IMR-90 (cell line): ENCODE data around the gene PUDP. TPM values are rescaled to one million over a fixed set of nuclear protein-coding genes. Genes with fewer than 3 reads are reported as not detected.

ENCODE experiments used
- ATAC-seq: fragments of 200-7000 bp; cut with Tn5 transposase; 2 replicates; pipeline ENCODE4 v1.9.1; 2020; ENCODE audit warnings: low read depth, mild to moderate bottlenecking, moderate library complexity
- BruUV-seq: library from RNA; stranded (reverse); fragments of 400-500 nt; replicated peaks from 2 replicates; lab custom pipeline; 2021; lab: Mats Ljungman, UMichigan
- CTCF ChIA-PET: fragments of 300-600 bp; formaldehyde crosslinking; extraction: SDS; loops from one replicate; lab custom pipeline; 2021; ENCODE audit warnings: antibody characterized with exemption; lab: Yijun Ruan, JAX
- POLR2A ChIA-PET: fragments of 300-600 bp; sonication (Branson Sonifier 250); formaldehyde crosslinking; loops from one replicate; lab custom pipeline; 2022; ENCODE audit warnings: antibody characterized with exemption; ENCODE audit not compliant: unreplicated experiment; lab: Charles Lee
- DNase-seq: peaks from one replicate; pipeline ENCODE4 v3.0.0; 2013
- H2AFZ ChIP-seq: replicated peaks from 2 replicates; pipeline ENCODE3; 2013; ENCODE audit warnings: low read length, mild to moderate bottlenecking; ENCODE audit not compliant: poor library complexity
- H2AK5ac ChIP-seq: 2 replicates; pipeline ENCODE4 v1.6.1; 2013; ENCODE audit warnings: low read depth, low read length, inconsistent platforms
- H2AK9ac ChIP-seq: replicated peaks from 2 replicates; pipeline ENCODE3; 2013; ENCODE audit warnings: mild to moderate bottlenecking, low read depth, low read length, moderate library complexity; ENCODE audit not compliant: poor library complexity
- H2BK120ac ChIP-seq: 2 replicates; pipeline ENCODE4 v1.6.1; 2013; ENCODE audit warnings: low read depth, low read length, inconsistent platforms
- H2BK15ac ChIP-seq: 3 replicates; pipeline ENCODE4 v1.6.1; 2013; ENCODE audit warnings: low read depth, low read length, inconsistent platforms
- H2BK20ac ChIP-seq: 2 replicates; pipeline ENCODE4 v1.6.1; 2013; ENCODE audit warnings: low read depth, mild to moderate bottlenecking, inconsistent platforms, low read length, moderate library complexity
- H2BK5ac ChIP-seq: 2 replicates; pipeline ENCODE4 v1.6.1; 2013; ENCODE audit warnings: mild to moderate bottlenecking, low read depth, low read length, inconsistent platforms; ENCODE audit not compliant: poor library complexity, severe bottlenecking
- H3K14ac ChIP-seq: replicated peaks from 2 replicates; pipeline ENCODE4 v1.6.1; 2013; ENCODE audit warnings: low read depth, low read length, inconsistent platforms
- H3K18ac ChIP-seq: 2 replicates; pipeline ENCODE4 v1.6.1; 2013; ENCODE audit warnings: low read depth, low read length, control low read depth
- H3K23ac ChIP-seq: 2 replicates; pipeline ENCODE4 v1.6.1; 2013; ENCODE audit warnings: low read depth, low read length, inconsistent platforms
- H3K27ac ChIP-seq: 2 replicates; pipeline ENCODE4 v1.5.1; 2013; ENCODE audit warnings: mild to moderate bottlenecking, control low read depth, low read length; ENCODE audit not compliant: insufficient read depth
- H3K27me3 ChIP-seq: 2 replicates; pipeline ENCODE4 v1.6.1; 2013; ENCODE audit warnings: low read length; ENCODE audit not compliant: control insufficient read depth, insufficient read depth
- H3K36me3 ChIP-seq: 2 replicates; pipeline ENCODE4 v1.6.1; 2013; ENCODE audit warnings: low read length, mixed read lengths; ENCODE audit not compliant: control insufficient read depth, insufficient read depth
- H3K4ac ChIP-seq: 2 replicates; pipeline ENCODE4 v1.6.1; 2013; ENCODE audit warnings: low read depth, low read length, inconsistent platforms
- H3K4me1 ChIP-seq: 2 replicates; pipeline ENCODE4 v1.6.1; 2013; ENCODE audit warnings: low read length, mixed read lengths; ENCODE audit not compliant: control insufficient read depth, insufficient read depth
- H3K4me2 ChIP-seq: 2 replicates; pipeline ENCODE4 v1.6.1; 2013; ENCODE audit warnings: low read depth, mild to moderate bottlenecking, control low read depth, low read length, moderate library complexity
- H3K4me3 ChIP-seq: 2 replicates; pipeline ENCODE4 v1.5.1; 2013; ENCODE audit warnings: low read depth, mild to moderate bottlenecking, control low read depth, low read length, moderate library complexity; ENCODE audit not compliant: insufficient read depth
- H3K56ac ChIP-seq: 2 replicates; pipeline ENCODE4 v1.6.1; 2013; ENCODE audit warnings: low read length, inconsistent platforms; ENCODE audit not compliant: insufficient read depth; ENCODE audit errors: extremely low read depth
- H3K79me1 ChIP-seq, 2 experiments: 2 replicates each; pipeline ENCODE4 v1.6.1; 2013; ENCODE audit warnings: low read length in 2 of 2, inconsistent platforms in 1 of 2, low read depth in 1 of 2
- H3K9ac ChIP-seq: 2 replicates; pipeline ENCODE4 v1.6.1; 2013; ENCODE audit warnings: low read depth, low read length, control low read depth
- H3K9me1 ChIP-seq: 2 replicates; pipeline ENCODE4 v1.6.1; 2013; ENCODE audit warnings: low read length, inconsistent platforms; ENCODE audit not compliant: insufficient read depth
- H3K9me3 ChIP-seq: 2 replicates; pipeline ENCODE4 v1.6.1; 2013; ENCODE audit warnings: low read length; ENCODE audit not compliant: control insufficient read depth, insufficient read depth
- H4K20me1 ChIP-seq: 2 replicates; pipeline ENCODE4 v1.6.1; 2013; ENCODE audit warnings: low read length, inconsistent platforms; ENCODE audit not compliant: insufficient read depth
- H4K5ac ChIP-seq: 2 replicates; pipeline ENCODE4 v1.6.1; 2013; ENCODE audit warnings: mild to moderate bottlenecking, low read depth, low read length, control low read depth
- H4K8ac ChIP-seq, 2 experiments: 2 replicates each; pipeline ENCODE4 v1.6.1; 2013; ENCODE audit warnings: low read depth in 2 of 2, low read length in 2 of 2, control low read depth in 1 of 2, inconsistent platforms in 1 of 2
- H4K91ac ChIP-seq: 2 replicates; pipeline ENCODE4 v1.6.1; 2013; ENCODE audit warnings: low read depth, low read length, inconsistent platforms; ENCODE audit not compliant: insufficient read depth
- BHLHE40 ChIP-seq: fragments of 150-350 bp; IDR thresholded peaks from 2 replicates; pipeline ENCODE4 v1.6.1; 2016; ENCODE audit warnings: mild to moderate bottlenecking, low read depth, low read length
- CTCF ChIP-seq: conservative IDR thresholded peaks from 2 replicates; pipeline ENCODE4 v1.5.1; 2012; ENCODE audit warnings: mild to moderate bottlenecking, low read depth, low read length, improper control_type of control experiment
- FOS ChIP-seq: fragments of 150-350 bp; IDR thresholded peaks from 2 replicates; pipeline ENCODE4 v1.6.1; 2016; ENCODE audit warnings: low read depth, low read length
- MAFK ChIP-seq: IDR thresholded peaks from 2 replicates; pipeline ENCODE4 v1.6.1; 2012; ENCODE audit warnings: low read depth, low read length, improper control_type of control experiment
- MAZ ChIP-seq: IDR thresholded peaks from 2 replicates; pipeline ENCODE4 v1.6.1; 2012; ENCODE audit warnings: low read depth, mild to moderate bottlenecking, low read length, improper control_type of control experiment, moderate library complexity, borderline replicate concordance
- MXI1 ChIP-seq: IDR thresholded peaks from 2 replicates; pipeline ENCODE4 v1.6.1; 2012; ENCODE audit warnings: low read depth, mild to moderate bottlenecking, low read length, moderate library complexity, borderline replicate concordance
- RCOR1 ChIP-seq: IDR thresholded peaks from 2 replicates; pipeline ENCODE4 v1.6.1; 2012; ENCODE audit warnings: mild to moderate bottlenecking, low read length, improper control_type of control experiment; ENCODE audit not compliant: insufficient replicate concordance
- RFX5 ChIP-seq: IDR thresholded peaks from 2 replicates; pipeline ENCODE4 v1.8.0; 2012; ENCODE audit warnings: low read depth, mild to moderate bottlenecking, low read length, moderate library complexity
- SMC3 ChIP-seq: fragments of 150-350 bp; IDR thresholded peaks from 2 replicates; pipeline ENCODE4 v1.6.1; 2016; ENCODE audit warnings: low read depth, mild to moderate bottlenecking, antibody characterized with exemption, low read length, moderate library complexity
- WGBS, 2 experiments: methylation state at CpG; one replicate each; pipeline versions ENCODE4 v1.1.5 to v1.1.7; 2013; ENCODE audit warnings: missing lambda C conversion rate in 2 of 2; ENCODE audit not compliant: insufficient read length in 1 of 2; ENCODE audit errors: extremely low coverage in 2 of 2; 5-methylcytosine and 5-hydroxymethylcytosine counted together
- dilution Hi-C: fragments of 300-500 bp; cut with HindIII; formaldehyde crosslinking; loops from one replicate; pipeline ENCODE4 v1.14.3; 2018; ENCODE audit warnings: low sequenced_read_pairs; ENCODE audit not compliant: unreplicated experiment
- in situ Hi-C: fragments of 300-500 bp; cut with MboI; formaldehyde crosslinking; loops from 3 replicates; pipeline ENCODE4 v1.14.3; 2019; ENCODE audit warnings: low sequenced_read_pairs, inconsistent platforms, mixed read lengths
- intact Hi-C: fragments of 100-400 bp; cut with micrococcal nuclease; formaldehyde crosslinking; loops from 2 replicates; pipeline ENCODE4 v1.10.0; 2022
- polyA plus RNA-seq, 3 experiments: library from polyadenylated mRNA; depleted of rRNA; stranded (reverse); fragments of >200 nt; gene quantifications; 2 replicates each; pipeline ENCODE4 v1.2.3, GENCODE V29; 2012; ENCODE audit warnings: low replicate concordance in 1 of 3
- total RNA-seq: library from RNA; depleted of rRNA; stranded (reverse); fragments of >200 nt; gene quantifications from 2 replicates; pipeline ENCODE4 v1.2.3, GENCODE V29; 2012

PUDP gene
- total and polyA plus RNA-seq, 2 of the 4 experiments (the other 2 are of a cell fraction), result 22.2 to 28.6 TPM

GRCh38 chrX:7067256-7067655 is 80.7 kb downstream of the PUDP start:
- Histone ChIP-seq H3K9ac (no peak overlapping the region), H2AFZ (no peak overlapping the region), H3K4me1 (peaks cover 2% of the 10 kb centered on the region; the same call in 1 of the 2 replicates), H4K5ac (no peak overlapping the region), H2AK9ac (no peak overlapping the region), H3K4me3 (no peak overlapping the region), H3K14ac (no peak overlapping the region), H3K79me1 (peaks cover 0 to 9% of the 10 kb centered on the region in 2 experiments; a peak in 2 of 4 replicates), H3K23ac (no peak overlapping the region), H3K9me1 (peaks cover 10% of the 10 kb centered on the region; the same call in 1 of the 2 replicates), H3K56ac (no peak overlapping the region), H2AK5ac (no peak overlapping the region), H3K4ac (no peak overlapping the region), H3K18ac (no peak overlapping the region), H4K91ac (no peak overlapping the region), H3K4me2 (no peak overlapping the region), H3K27me3 (no peaks in the 10 kb centered on the region), H2BK15ac (no peak overlapping the region), H3K36me3 (peaks cover 1% of the 10 kb centered on the region; the same call in 1 of the 2 replicates), H4K20me1 (peaks cover 7% of the 10 kb centered on the region; the same call in 1 of the 2 replicates), H3K9me3 (no peaks in the 10 kb centered on the region), H3K27ac (no peak overlapping the region), H2BK120ac (no peak overlapping the region), H2BK5ac (no peak overlapping the region), H4K8ac (no peak overlapping the region), H2BK20ac (no peak overlapping the region)
- WGBS, 2 experiments, result no CpG with 5 or more reads among the region's 7 CpGs
- BruUV-seq, result no TSS peak
- DNase-seq (no peak), ATAC-seq (no peak)
- ChIA-PET POLR2A (no interaction called here), CTCF (no interaction called here)
- dilution Hi-C loops, result no loop called here
- TF ChIP-seq CTCF (no peak), MAFK (no peak), MXI1 (no peak), FOS (no peak), BHLHE40 (no peak), MAZ (no peak), RCOR1 (no peak), RFX5 (no peak), SMC3 (no peak)
- in situ Hi-C loops, result no loop called here
- intact Hi-C loops, result no loop called here
